ENCODE data around the gene PJA1.

- TF ChIP-seq CTCF (IDR thresholded peaks at IDR 0.05; ENCODE audit: low read depth, low read length) (no peak), EZH2phosphoT487 (IDR thresholded peaks at IDR 0.05; ENCODE audit: low read depth) (no peak)
Measured at GRCh38 chrX:69196666-69197065, 31.4 kb upstream of the PJA1 start.
